Mesendoderm (in vitro differentiated cells): Measurements from ENCODE around the gene RPS6KA5.

Experiments used
- DNase-seq: peaks from one replicate; pipeline ENCODE4 v3.0.0; 2013
- H2AK5ac ChIP-seq: 2 replicates; pipeline ENCODE4 v1.6.1; 2013; ENCODE audit warnings: low read length, inconsistent platforms
- H2BK120ac ChIP-seq: 2 replicates; pipeline ENCODE4 v1.6.1; 2013; ENCODE audit warnings: low read depth, mild to moderate bottlenecking, low read length, moderate library complexity, mixed read lengths
- H2BK15ac ChIP-seq: replicated peaks from 2 replicates; pipeline ENCODE4 v1.6.1; 2013; ENCODE audit warnings: low read depth, mild to moderate bottlenecking, moderate library complexity
- H2BK5ac ChIP-seq: 2 replicates; pipeline ENCODE4 v1.6.1; 2013; ENCODE audit warnings: low read length, inconsistent platforms
- H3K18ac ChIP-seq: 2 replicates; pipeline ENCODE4 v1.6.1; 2013; ENCODE audit warnings: mild to moderate bottlenecking, low read length, mixed read lengths
- H3K23ac ChIP-seq: one replicate; pipeline ENCODE4 v1.6.1; 2013; ENCODE audit warnings: low read length
- H3K27ac ChIP-seq: 2 replicates; pipeline ENCODE4 v1.5.1; 2013; ENCODE audit warnings: low read depth, mild to moderate bottlenecking, inconsistent platforms, low read length, moderate library complexity
- H3K27me3 ChIP-seq: 2 replicates; pipeline ENCODE4 v1.6.1; 2013; ENCODE audit warnings: low read length, control low read depth, mild to moderate bottlenecking, inconsistent platforms; ENCODE audit not compliant: insufficient read depth, poor library complexity
- H3K36me3 ChIP-seq: 2 replicates; pipeline ENCODE4 v1.6.1; 2013; ENCODE audit warnings: low read length, inconsistent platforms; ENCODE audit not compliant: control insufficient read depth, insufficient read depth
- H3K4ac ChIP-seq: one replicate; pipeline ENCODE4 v1.6.1; 2013; ENCODE audit warnings: low read depth, mild to moderate bottlenecking, low read length, moderate library complexity
- H3K4me1 ChIP-seq: 2 replicates; pipeline ENCODE4 v1.6.1; 2013; ENCODE audit warnings: low read depth, low read length, inconsistent platforms; ENCODE audit not compliant: control insufficient read depth
- H3K4me2 ChIP-seq: 2 replicates; pipeline ENCODE4 v1.6.1; 2013; ENCODE audit warnings: low read length
- H3K4me3 ChIP-seq: 2 replicates; pipeline ENCODE4 v1.5.1; 2013; ENCODE audit warnings: mild to moderate bottlenecking, low read length
- H3K56ac ChIP-seq: one replicate; pipeline ENCODE4 v1.6.1; 2013; ENCODE audit warnings: low read length
- H3K79me1 ChIP-seq: 2 replicates; pipeline ENCODE4 v1.6.1; 2013; ENCODE audit warnings: low read length, inconsistent platforms
- H3K79me2 ChIP-seq: 2 replicates; pipeline ENCODE4 v1.6.1; 2013; ENCODE audit warnings: mild to moderate bottlenecking, low read length; ENCODE audit not compliant: control insufficient read depth, insufficient read depth
- H3K9ac ChIP-seq: 2 replicates; pipeline ENCODE4 v1.6.1; 2013; ENCODE audit warnings: low read length, inconsistent platforms
- H4K5ac ChIP-seq: one replicate; pipeline ENCODE4 v1.6.1; 2013; ENCODE audit warnings: low read length
- H4K8ac ChIP-seq: one replicate; pipeline ENCODE4 v1.6.1; 2013; ENCODE audit warnings: low read depth, mild to moderate bottlenecking, control low read depth, low read length, moderate library complexity
- WGBS: extraction: QIAGEN DNeasy Blood & Tissue Kit; methylation state at CpG from one replicate; pipeline ENCODE4 v1.1.7; 2013; ENCODE audit warnings: low lambda C conversion rate, missing lambda C conversion rate; ENCODE audit not compliant: insufficient coverage; ENCODE audit errors: extremely low coverage; 5-methylcytosine and 5-hydroxymethylcytosine counted together

The RPS6KA5 gene

DNA sequence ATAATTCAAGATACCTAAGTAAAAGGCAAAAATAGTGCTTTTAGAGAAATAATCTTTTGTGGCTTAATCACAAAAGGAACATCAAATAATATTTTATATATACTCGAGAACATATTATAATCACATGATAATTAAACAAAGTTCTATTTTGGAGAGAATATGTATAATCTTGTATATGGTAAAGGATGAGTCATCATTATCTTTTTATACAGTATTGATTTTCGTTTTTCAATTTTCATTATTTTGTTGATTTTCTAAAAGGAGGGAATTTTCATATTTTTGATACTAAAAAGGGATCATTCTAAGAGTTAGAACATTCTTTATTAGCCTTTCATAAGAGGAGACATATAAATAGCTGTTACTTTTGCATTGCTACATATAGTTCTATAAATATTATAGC lies 166.9 kb downstream of the RPS6KA5 start:
- Histone ChIP-seq H2BK120ac (no peak overlapping the region), H4K8ac (no peak overlapping the region), H3K36me3 (no peaks in the 10 kb centered on the region), H3K4ac (no peak overlapping the region), H3K79me1 (no peaks in the 10 kb centered on the region), H2BK5ac (no peak overlapping the region), H3K27ac (no peak overlapping the region), H3K27me3 (no peaks in the 10 kb centered on the region), H3K18ac (no peak overlapping the region), H3K56ac (no peak overlapping the region), H3K4me1 (no peaks in the 10 kb centered on the region), H3K23ac (no peak overlapping the region), H2AK5ac (no peak overlapping the region), H2BK15ac (no peak overlapping the region), H3K79me2 (no peaks in the 10 kb centered on the region), H3K4me3 (no peak overlapping the region), H3K9ac (no peak overlapping the region), H3K4me2 (no peak overlapping the region), H4K5ac (no peak overlapping the region)
- no peak for DNase-seq
- WGBS: no CpG with 5 or more reads among the region's 2 CpGs

DNA sequence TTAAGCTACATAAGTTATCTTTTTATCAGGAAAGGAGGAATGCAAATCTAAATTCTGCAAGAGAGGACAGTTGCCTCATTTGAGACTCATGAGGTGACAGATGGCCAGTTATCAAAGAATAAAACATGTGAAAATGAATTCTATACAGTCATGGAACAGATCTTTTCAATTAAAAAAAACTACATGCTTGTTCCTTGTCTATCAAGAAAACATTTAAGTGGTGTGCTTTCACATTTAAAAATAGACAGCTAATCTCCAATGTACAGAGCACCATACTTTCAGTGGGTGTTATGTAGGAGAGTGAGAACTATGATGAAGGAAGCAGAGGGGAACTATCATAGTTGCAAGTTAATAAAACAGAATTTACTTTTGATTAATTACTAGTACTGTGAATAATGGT lies 167.5 kb downstream of the RPS6KA5 start:
- Histone ChIP-seq H3K79me2 (no peaks in the 10 kb centered on the region), H3K18ac (no peak overlapping the region), H2AK5ac (no peak overlapping the region), H3K9ac (no peak overlapping the region), H3K27me3 (no peaks in the 10 kb centered on the region), H3K56ac (no peak overlapping the region), H2BK120ac (no peak overlapping the region), H3K4me2 (no peak overlapping the region), H3K4me1 (no peaks in the 10 kb centered on the region), H3K23ac (no peak overlapping the region), H4K5ac (no peak overlapping the region), H2BK5ac (no peak overlapping the region), H2BK15ac (no peak overlapping the region), H3K27ac (no peak overlapping the region), H3K4me3 (no peak overlapping the region), H3K4ac (no peak overlapping the region), H3K36me3 (no peaks in the 10 kb centered on the region), H3K79me1 (no peaks in the 10 kb centered on the region), H4K8ac (no peak overlapping the region)
- DNase-seq: no peak

DNA sequence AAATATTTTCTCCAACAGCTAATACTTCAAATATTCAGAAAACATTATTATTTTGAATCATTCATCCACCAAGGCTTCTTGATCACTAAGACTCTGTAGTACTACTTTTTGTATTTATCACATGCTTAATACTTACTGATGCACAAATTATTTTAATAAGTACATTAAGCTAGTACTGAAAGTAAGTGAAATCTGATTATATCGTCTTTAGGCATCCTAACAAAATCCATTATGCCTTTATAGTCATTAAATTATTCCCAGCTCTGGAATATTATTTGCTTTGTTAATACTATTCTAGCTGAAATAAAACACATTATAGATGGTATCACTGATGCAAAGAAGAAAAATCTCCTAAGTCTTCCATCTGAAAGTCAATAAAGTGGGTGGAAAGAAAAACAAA lies 169.1 kb downstream of the RPS6KA5 start:
- H2AK5ac ChIP-seq: no peak overlapping the region
- no peak overlapping the region for H4K8ac ChIP-seq
- no peak overlapping the region for H3K4me2 ChIP-seq
- H2BK5ac ChIP-seq: no peak overlapping the region
- no peak overlapping the region for H3K4me3 ChIP-seq
- no CpG with 5 or more reads among the region's 1 CpG for WGBS
- no peaks in the 10 kb centered on the region for H3K79me2 ChIP-seq
- DNase-seq: no peak
- no peaks in the 10 kb centered on the region for H3K4me1 ChIP-seq
- no peaks in the 10 kb centered on the region for H3K79me1 ChIP-seq
- H3K23ac ChIP-seq: no peak overlapping the region
- H2BK120ac ChIP-seq: no peak overlapping the region
- no peak overlapping the region for H3K18ac ChIP-seq
- H3K56ac ChIP-seq: no peak overlapping the region
- H3K4ac ChIP-seq: no peak overlapping the region
- no peak overlapping the region for H3K9ac ChIP-seq
- H3K36me3 ChIP-seq: no peaks in the 10 kb centered on the region
- H3K27me3 ChIP-seq: no peaks in the 10 kb centered on the region
- H2BK15ac ChIP-seq: no peak overlapping the region
- H3K27ac ChIP-seq: no peak overlapping the region
- H4K5ac ChIP-seq: no peak overlapping the region

GRCh38 chr14:90890322-90891020 lies 170.0 kb downstream of the RPS6KA5 start:
- no peak overlapping the region for H3K4ac ChIP-seq
- no peaks in the 10 kb centered on the region for H3K36me3 ChIP-seq
- DNase-seq: no peak
- no peak overlapping the region for H3K56ac ChIP-seq
- H4K8ac ChIP-seq: no peak overlapping the region
- H3K4me1 ChIP-seq: no peaks in the 10 kb centered on the region
- H2AK5ac ChIP-seq: no peak overlapping the region
- no CpG with 5 or more reads among the region's 10 CpGs for WGBS
- no peak overlapping the region for H2BK15ac ChIP-seq
- no peak overlapping the region for H3K4me2 ChIP-seq
- no peaks in the 10 kb centered on the region for H3K79me1 ChIP-seq
- no peak overlapping the region for H3K9ac ChIP-seq
- H3K79me2 ChIP-seq: no peaks in the 10 kb centered on the region
- H2BK120ac ChIP-seq: no peak overlapping the region
- no peaks in the 10 kb centered on the region for H3K27me3 ChIP-seq
- no peak overlapping the region for H4K5ac ChIP-seq
- H2BK5ac ChIP-seq: no peak overlapping the region
- H3K27ac ChIP-seq: no peak overlapping the region
- no peak overlapping the region for H3K18ac ChIP-seq
- H3K4me3 ChIP-seq: no peak overlapping the region
- no peak overlapping the region for H3K23ac ChIP-seq

- H4K5ac ChIP-seq: no peak overlapping the region
- no peak overlapping the region for H3K4me3 ChIP-seq
- H2BK5ac ChIP-seq: no peak overlapping the region
- no peak overlapping the region for H3K4me2 ChIP-seq
- H2AK5ac ChIP-seq: no peak overlapping the region
- no peaks in the 10 kb centered on the region for H3K36me3 ChIP-seq
- no peak for DNase-seq
- H3K27me3 ChIP-seq: no peaks in the 10 kb centered on the region
- H3K79me2 ChIP-seq: no peaks in the 10 kb centered on the region
- H3K56ac ChIP-seq: no peak overlapping the region
- no peak overlapping the region for H3K23ac ChIP-seq
- no peak overlapping the region for H3K9ac ChIP-seq
- no peak overlapping the region for H2BK15ac ChIP-seq
- H4K8ac ChIP-seq: no peak overlapping the region
- H2BK120ac ChIP-seq: no peak overlapping the region
- no peak overlapping the region for H3K4ac ChIP-seq
- no peaks in the 10 kb centered on the region for H3K4me1 ChIP-seq
- no CpG with 5 or more reads among the region's 7 CpGs for WGBS
- H3K18ac ChIP-seq: no peak overlapping the region
- no peaks in the 10 kb centered on the region for H3K79me1 ChIP-seq
- H3K27ac ChIP-seq: no peak overlapping the region
These were observed 174.1 kb downstream of the RPS6KA5 start for GRCh38 chr14:90886297-90886815.

DNA sequence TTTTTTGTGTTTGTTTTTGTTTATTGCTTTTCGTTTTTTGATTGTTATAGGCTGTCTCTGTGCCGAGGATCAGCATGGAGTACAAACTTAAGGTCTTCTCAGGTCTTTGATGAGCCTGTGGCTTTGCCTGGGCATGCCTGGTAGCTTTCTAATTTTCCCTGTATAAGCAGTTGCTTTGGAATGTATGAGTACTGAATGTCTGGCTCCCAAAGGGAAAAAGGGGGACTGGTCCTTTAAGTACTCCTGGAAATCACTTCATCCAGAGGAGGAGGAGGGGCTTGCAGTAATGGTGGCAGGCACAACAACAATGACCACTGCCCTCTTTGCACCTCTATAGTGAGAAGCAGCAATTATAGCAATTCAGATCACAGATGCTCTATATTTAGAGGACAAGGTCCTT lies 176.7 kb downstream of the RPS6KA5 start:
- no peak overlapping the region for H3K4me2 ChIP-seq
- WGBS: no CpG with 5 or more reads among the region's 2 CpGs
- H3K36me3 ChIP-seq: no peaks in the 10 kb centered on the region
- no peak overlapping the region for H3K4ac ChIP-seq
- H3K4me1 ChIP-seq: no peaks in the 10 kb centered on the region
- no peaks in the 10 kb centered on the region for H3K27me3 ChIP-seq
- no peaks in the 10 kb centered on the region for H3K79me2 ChIP-seq
- no peak overlapping the region for H4K8ac ChIP-seq
- no peak overlapping the region for H2BK15ac ChIP-seq
- H4K5ac ChIP-seq: no peak overlapping the region
- no peak for DNase-seq
- no peak overlapping the region for H3K27ac ChIP-seq
- no peak overlapping the region for H3K18ac ChIP-seq
- H3K4me3 ChIP-seq: no peak overlapping the region
- no peak overlapping the region for H2BK5ac ChIP-seq
- H3K56ac ChIP-seq: no peak overlapping the region
- H2AK5ac ChIP-seq: no peak overlapping the region
- no peak overlapping the region for H3K23ac ChIP-seq
- H2BK120ac ChIP-seq: no peak overlapping the region
- no peaks in the 10 kb centered on the region for H3K79me1 ChIP-seq
- no peak overlapping the region for H3K9ac ChIP-seq
